Globus pallidus (tissue), 1 donor: ENCODE results near the gene SLC25A17.
"Not testable (repeated sequence)": the region's sequence is repeated elsewhere in the genome, so short reads cannot be mapped to it uniquely, and the experiment has no call there.

Experiments
- DNase-seq: peaks from one replicate; pipeline ENCODE4 v3.0.0-alpha.2; 2015; ENCODE audit warnings: low spot score

The SLC25A17 gene

DNA sequence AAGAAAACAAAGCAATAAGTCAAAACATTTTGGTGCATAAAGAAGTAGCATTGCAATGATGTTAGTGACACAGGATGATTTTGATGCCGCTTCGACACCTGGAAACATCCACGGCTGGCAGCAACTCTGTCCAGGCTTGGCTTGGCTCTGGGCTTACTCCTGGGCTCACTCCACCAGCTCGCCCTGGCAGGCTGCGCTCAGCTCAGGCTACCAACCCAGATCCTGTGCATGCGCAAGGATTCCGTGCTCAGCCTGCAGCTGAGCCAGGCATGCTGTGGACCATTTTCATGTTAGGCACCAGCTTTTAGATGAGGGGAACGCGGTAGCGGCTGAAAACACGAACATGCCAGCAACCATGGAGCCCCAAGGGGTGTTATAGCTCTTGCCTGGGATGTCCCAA, 66.0 kb downstream of the SLC25A17 start:
- peak; percentile 12 for DNase-seq

DNA sequence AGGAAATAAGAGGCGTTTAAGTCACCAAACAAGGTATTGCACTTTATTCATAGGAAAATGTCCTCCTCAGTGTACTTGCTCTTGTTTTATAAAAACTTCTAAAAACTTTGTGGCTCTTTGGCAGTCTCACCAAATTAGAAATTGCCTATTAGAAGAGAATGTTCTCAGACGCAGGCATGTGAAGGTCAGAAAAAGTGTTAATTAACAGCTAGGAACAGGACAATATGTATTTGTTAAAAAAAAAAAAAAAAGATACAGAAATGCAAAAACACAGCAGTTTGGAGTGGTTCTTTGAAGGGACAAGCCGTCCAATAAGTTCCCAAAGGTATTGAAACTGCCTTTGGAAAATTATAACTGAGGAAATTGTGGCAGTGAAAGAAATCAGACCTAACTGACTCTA, 67.9 kb downstream of the SLC25A17 start:
- no peak for DNase-seq

DNA sequence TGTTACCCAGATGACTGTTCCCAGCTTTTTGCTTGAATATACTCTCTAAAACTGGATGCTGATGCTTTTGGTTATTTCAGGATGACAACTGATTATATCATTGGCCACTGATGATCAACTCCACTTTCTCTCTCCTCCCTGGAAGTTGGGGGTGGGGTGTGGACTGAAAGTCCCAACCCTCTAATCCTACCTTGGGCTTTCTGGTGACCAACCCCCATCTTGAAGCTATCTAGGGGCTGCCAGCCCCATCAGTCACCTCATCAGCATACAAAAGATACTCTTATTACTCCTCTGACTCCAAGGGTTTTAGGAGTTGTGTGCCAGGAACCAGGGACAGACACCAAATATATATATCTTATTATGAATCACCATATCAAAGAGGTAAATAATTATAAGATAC, 69.3 kb downstream of the SLC25A17 start:
- no peak for DNase-seq

DNA sequence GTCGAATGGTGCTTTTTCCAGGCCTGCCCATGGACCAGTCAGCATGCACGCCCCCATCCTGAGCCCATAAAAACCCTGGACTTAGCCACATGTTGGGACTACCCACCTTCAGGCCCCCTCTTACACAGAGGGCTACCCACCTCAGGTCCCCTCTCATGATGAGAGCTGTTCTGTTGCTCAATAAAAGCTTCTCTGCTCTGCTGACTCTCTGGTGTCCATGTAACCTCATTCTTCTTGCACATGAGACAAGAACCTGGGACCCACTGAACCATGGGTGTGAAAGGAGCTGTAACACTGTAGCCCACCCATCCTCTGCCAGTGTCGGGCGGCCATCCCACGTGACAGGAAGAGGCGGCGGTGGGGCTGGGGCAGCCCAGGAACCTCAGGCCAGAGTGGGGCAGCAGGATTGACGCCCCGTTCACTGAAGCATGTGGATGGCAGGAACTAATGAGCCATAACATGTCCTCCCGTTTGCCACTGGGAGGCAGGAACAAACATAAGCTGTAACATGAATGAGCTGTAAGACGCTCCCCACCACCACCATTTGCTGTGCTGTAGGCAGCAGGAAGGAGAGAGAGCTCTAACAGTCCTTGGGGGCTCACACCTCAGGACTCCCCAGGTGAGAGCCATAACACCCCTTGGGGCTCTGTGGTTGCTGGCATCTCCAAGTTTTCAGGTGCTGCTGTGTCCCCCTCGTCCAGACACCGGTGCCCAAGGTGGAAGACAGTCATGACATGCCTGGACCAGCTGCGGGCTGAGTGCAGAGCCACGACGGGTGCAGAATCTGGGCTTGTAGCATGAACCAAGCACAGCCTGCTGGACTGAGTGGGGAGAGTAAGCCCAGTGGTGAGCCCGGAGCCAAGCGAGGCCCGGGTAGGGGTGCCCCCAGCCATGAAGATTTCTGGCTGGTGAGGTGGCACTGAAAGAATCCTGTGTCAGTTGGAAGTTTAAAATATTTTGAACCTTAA, 70.5 kb downstream of the SLC25A17 start:
- no peak for DNase-seq

DNA sequence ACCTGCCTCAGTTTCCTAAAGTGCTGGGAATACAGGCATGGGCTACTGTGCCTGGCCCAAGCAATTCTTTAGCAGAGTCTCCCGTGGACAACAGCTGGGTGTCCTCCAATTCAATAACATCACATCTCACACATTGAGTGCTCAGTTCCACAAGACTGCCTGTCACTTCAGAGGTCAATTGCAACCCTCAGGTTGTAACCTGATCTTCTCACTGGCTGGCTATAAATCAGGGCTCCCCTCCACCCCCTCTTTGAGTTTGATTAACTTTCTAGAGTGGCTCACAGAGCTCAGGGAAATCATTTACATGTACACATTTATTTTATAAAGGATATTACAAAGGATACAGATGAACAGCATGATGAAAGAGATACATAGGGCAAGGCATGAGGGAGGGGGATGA, 71.8 kb downstream of the SLC25A17 start:
- no peak for DNase-seq

GRCh38 chr22:40746428-40747220, 72.5 kb downstream of the SLC25A17 start:
- DNase-seq, result no peak

- DNase-seq, result no peak
Measured at GRCh38 chr22:40743768-40744167, 75.4 kb downstream of the SLC25A17 start.

GRCh38 chr22:40741116-40741515, 78.0 kb downstream of the SLC25A17 start:
- no peak for DNase-seq

GRCh38 chr22:40739721-40740120, 79.4 kb downstream of the SLC25A17 start:
- no peak for DNase-seq

GRCh38 chr22:40733919-40734318, 85.2 kb downstream of the SLC25A17 start:
- DNase-seq, result no peak

DNA sequence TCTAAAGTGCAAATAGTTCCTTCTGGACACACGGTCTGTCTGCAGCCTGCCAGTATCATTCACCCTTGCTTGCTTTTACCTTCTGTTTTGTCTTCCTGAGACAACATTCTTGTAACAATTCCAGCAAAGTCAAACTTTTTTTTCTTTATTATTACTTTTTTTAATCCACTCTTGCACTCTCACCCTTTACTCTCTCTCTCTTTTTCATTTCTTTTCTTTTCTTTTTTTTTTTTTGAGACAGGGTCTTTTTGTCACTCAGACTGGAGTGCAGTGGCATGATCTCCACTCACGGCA, 86.2 kb downstream of the SLC25A17 start:
- DNase-seq, result no peak

DNA sequence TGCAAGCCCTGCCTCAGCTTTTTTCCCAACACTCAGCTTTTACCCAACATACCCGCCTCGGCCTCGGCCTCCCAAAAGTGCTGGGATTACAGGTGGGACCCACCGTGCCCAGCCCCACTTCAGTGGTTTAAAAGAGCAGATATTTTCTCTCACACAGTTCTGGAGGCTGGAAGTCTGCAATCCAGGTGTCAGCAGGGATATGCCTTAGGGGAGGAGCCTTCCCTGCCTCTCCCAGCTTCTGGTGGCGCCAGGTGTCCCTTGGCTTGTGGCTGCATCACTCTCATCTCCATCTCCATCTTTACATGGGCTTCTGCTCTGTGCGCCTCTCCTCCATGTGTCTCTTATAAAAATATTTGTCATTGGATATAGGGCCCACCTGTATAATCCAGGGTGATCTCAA, 89.9 kb downstream of the SLC25A17 start:
- DNase-seq, result no peak

DNA sequence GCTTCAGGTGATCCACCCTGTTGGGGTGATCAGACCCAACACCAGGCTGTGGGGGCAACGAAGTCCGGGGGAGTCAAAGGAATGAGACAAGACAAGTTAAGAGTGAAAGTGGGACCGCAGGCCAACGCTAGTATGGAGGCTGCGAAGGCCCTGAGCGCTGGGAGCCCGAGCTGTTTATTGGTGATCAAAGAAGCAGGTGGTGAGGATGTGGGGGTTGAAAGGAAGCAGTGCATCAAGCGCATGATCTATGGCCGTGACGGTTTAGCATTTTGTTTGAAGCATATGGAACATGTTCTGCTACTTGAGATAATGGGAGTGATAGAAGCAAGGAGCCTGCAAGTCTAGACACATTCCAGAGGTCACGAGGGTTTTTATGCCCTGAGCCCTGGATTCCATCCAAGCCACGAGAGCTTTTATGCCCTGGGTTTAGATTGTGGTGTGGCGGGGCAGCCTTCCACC, 90.4 kb downstream of the SLC25A17 start:
- no peak for DNase-seq

DNA sequence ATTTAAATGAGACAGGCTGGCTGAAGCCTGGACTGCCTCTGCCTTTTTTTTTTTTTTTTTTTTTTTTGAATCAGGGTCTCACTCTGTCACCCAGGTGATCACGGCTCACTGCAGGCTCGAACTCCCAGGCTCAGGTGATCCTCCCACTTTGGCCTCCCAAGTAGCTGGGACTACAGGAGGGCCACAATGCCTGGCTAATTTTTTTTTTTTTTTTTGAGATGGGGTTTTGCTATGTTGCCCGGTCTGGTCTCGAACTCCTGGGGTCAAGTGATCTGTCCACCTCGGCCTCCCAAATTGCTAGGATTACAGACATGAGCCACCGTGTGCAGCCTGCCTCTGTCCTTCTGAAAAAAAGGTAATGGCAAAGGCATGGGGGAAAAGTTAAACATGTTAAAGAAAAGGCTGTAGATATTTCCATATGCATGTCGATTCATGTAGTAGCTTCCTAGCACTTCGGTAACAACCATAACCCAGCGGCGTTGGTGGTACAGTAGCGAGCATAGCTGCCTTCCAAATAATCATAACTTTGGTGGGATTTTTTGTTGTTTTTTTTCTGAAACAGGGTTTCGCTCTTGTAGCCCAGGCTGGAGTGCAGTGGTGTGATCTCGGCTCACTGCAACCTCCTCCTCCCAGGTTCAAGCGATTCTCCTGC, 91.1 kb downstream of the SLC25A17 start:
- DNase-seq, result no peak

- DNase-seq, result no peak
Measured at GRCh38 chr22:40727070-40727963, 91.8 kb downstream of the SLC25A17 start.

DNA sequence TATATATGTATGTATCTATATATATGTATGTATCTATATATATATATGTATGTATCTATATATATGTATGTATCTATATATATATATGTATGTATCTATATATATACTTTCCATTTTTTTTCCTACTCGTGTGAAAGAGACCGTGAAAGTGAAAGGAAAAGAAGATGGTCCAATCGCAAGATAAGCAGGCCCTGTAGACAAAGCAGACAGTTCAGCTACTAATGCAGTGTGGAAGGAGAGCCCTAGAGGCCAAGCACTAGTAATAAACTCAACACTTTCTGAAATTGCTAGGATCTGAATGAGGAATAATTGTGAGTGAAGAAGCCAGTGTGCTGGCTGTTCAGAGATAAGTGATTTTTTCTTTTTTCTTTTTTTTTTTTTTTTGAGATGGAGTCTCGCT, 92.6 kb downstream of the SLC25A17 start:
- no peak for DNase-seq

GRCh38 chr22:40723396-40723933, 95.7 kb downstream of the SLC25A17 start:
- no peak for DNase-seq

DNA sequence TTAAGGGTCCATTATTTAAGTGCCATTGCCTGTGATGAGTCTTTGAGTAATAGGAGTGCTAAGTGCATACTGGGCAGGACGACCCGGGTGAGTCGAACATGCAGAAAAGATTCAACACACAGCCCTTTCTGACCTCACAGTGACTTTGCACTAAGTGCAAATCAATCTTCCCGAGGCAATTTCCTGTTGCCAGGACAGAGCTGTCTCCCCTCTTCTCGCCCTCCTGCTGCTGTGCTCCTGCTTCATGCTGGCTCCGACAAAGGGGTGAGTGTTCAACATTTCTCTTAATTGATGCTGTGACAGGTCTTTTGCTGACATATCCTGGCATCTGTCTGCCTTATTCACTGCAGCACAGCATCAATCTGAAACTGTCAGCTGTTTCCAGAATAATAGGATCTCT, 97.9 kb downstream of the SLC25A17 start:
- peak; percentile 9 for DNase-seq

- no peak for DNase-seq
Measured at GRCh38 chr22:40720538-40721256, 98.4 kb downstream of the SLC25A17 start.

GRCh38 chr22:40720156-40720537, 99.0 kb downstream of the SLC25A17 start:
- not testable (repeated sequence) for DNase-seq
